ENCODE results near the gene NDST1.

DNA sequence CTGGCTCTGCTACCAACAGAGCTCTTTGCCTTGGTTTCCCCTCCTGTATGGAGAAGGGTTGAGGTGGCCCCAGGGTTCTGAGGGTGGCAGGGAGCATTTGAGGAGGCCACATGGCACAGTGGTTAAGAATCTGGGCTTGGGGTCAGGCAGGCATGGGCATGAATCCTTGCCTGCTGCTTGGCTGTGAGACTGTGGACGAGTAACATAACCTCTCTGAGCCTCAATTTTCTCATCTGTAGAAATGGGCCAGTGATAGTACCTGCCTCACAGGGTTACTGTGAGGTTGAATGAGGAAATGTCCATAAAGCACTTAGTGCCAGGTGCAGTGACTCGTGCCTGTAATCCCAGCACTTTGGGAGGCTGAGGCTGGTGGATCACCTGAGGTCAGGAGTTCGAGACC lies 5.1 kb upstream of the NDST1 start:
- TF ChIP-seq, protein P1, sequence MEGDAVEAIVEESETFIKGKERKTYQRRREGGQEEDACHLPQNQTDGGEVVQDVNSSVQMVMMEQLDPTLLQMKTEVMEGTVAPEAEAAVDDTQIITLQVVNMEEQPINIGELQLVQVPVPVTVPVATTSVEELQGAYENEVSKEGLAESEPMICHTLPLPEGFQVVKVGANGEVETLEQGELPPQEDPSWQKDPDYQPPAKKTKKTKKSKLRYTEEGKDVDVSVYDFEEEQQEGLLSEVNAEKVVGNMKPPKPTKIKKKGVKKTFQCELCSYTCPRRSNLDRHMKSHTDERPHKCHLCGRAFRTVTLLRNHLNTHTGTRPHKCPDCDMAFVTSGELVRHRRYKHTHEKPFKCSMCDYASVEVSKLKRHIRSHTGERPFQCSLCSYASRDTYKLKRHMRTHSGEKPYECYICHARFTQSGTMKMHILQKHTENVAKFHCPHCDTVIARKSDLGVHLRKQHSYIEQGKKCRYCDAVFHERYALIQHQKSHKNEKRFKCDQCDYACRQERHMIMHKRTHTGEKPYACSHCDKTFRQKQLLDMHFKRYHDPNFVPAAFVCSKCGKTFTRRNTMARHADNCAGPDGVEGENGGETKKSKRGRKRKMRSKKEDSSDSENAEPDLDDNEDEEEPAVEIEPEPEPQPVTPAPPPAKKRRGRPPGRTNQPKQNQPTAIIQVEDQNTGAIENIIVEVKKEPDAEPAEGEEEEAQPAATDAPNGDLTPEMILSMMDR (IDR thresholded peaks at IDR 0.05): no peak
- TF ChIP-seq ZFX (IDR thresholded peaks at IDR 0.05; ENCODE audit: borderline replicate concordance): no peak

Measured in 22Rv1 (cell line).